Mesenchymal stem cell (in vitro differentiated cells and primary cell): ENCODE measurements around the gene GOLGA6L10.
"Not testable (repeated sequence)": the region's sequence is repeated elsewhere in the genome, so short reads cannot be mapped to it uniquely, and the experiment has no call there.

Source experiments
- DNase-seq: peaks from one replicate; pipeline ENCODE4 v3.0.0-alpha.2; 2013
- H2AFZ ChIP-seq: one replicate; pipeline ENCODE4 v1.6.1; 2013; ENCODE audit warnings: low read depth, mild to moderate bottlenecking, control low read depth, inconsistent platforms, low read length, moderate library complexity
- H2AK5ac ChIP-seq: 2 replicates; pipeline ENCODE4 v1.6.1; 2013; ENCODE audit warnings: low read length, moderate library complexity, mild to moderate bottlenecking, inconsistent platforms; ENCODE audit not compliant: severe bottlenecking
- H2BK120ac ChIP-seq: one replicate; pipeline ENCODE4 v1.6.1; 2013; ENCODE audit warnings: low read depth, mild to moderate bottlenecking, inconsistent platforms, low read length, moderate library complexity
- H2BK12ac ChIP-seq, 2 experiments: one replicate each; pipeline ENCODE4 v1.6.1; 2013; ENCODE audit warnings: inconsistent platforms in 2 of 2, low read length in 2 of 2, mild to moderate bottlenecking in 2 of 2, moderate library complexity in 2 of 2, control low read depth in 1 of 2
- H2BK15ac ChIP-seq: one replicate; pipeline ENCODE4 v1.6.1; 2013; ENCODE audit warnings: mild to moderate bottlenecking, low read depth, inconsistent platforms; ENCODE audit not compliant: poor library complexity, severe bottlenecking
- H2BK5ac ChIP-seq: 2 replicates; pipeline ENCODE4 v1.6.1; 2013; ENCODE audit warnings: low read depth, mild to moderate bottlenecking, low read length, control low read depth, inconsistent platforms; ENCODE audit not compliant: poor library complexity, severe bottlenecking
- H3K14ac ChIP-seq, 2 experiments: one replicate each; pipeline ENCODE4 v1.6.1; 2013; ENCODE audit warnings: inconsistent platforms in 2 of 2, low read length in 2 of 2, control low read depth in 1 of 2, mild to moderate bottlenecking in 1 of 2, moderate library complexity in 1 of 2
- H3K18ac ChIP-seq, 2 experiments: one replicate each; pipeline ENCODE4 v1.6.1; 2013; ENCODE audit warnings: inconsistent platforms in 2 of 2, low read length in 2 of 2, control low read depth in 1 of 2, low read depth in 1 of 2, mild to moderate bottlenecking in 1 of 2
- H3K23ac ChIP-seq, 2 experiments: one replicate each; pipeline ENCODE4 v1.6.1; 2013; ENCODE audit warnings: inconsistent platforms in 2 of 2, low read length in 2 of 2, mild to moderate bottlenecking in 2 of 2, moderate library complexity in 2 of 2, control low read depth in 1 of 2
- H3K27ac ChIP-seq: 2 replicates; pipeline ENCODE4 v1.5.1; 2013; ENCODE audit warnings: mild to moderate bottlenecking, moderate library complexity, low read length, control low read depth, inconsistent platforms; ENCODE audit not compliant: poor library complexity, severe bottlenecking
- H3K27me3 ChIP-seq, 2 experiments: 2 replicates each; pipeline versions ENCODE4 v1.6.1 to v1.7.0; 2013; ENCODE audit warnings: low read length in 2 of 2, mild to moderate bottlenecking in 2 of 2, moderate library complexity in 2 of 2, control low read depth in 1 of 2, inconsistent platforms in 1 of 2; ENCODE audit not compliant: control insufficient read depth in 1 of 2, insufficient read depth in 1 of 2
- H3K36me3 ChIP-seq, 2 experiments: 2 replicates each; pipeline versions ENCODE4 v1.6.1 to v1.7.0; 2013; ENCODE audit warnings: low read length in 2 of 2, control low read depth in 1 of 2, inconsistent platforms in 1 of 2, low read depth in 1 of 2, mild to moderate bottlenecking in 1 of 2; ENCODE audit not compliant: insufficient read depth in 2 of 2, control insufficient read depth in 1 of 2
- H3K4ac ChIP-seq, 2 experiments: one replicate each; pipeline ENCODE4 v1.6.1; 2013; ENCODE audit warnings: inconsistent platforms in 2 of 2, low read length in 2 of 2, mild to moderate bottlenecking in 2 of 2, moderate library complexity in 2 of 2, control low read depth in 1 of 2, low read depth in 1 of 2
- H3K4me1 ChIP-seq: 2 replicates; pipeline ENCODE4 v1.6.1; 2013; ENCODE audit warnings: low read depth, low read length, control low read depth; ENCODE audit not compliant: control insufficient read depth, insufficient read depth
- H3K4me2 ChIP-seq: 2 replicates; pipeline ENCODE4 v1.6.1; 2013; ENCODE audit warnings: low read length, mild to moderate bottlenecking, inconsistent platforms; ENCODE audit not compliant: poor library complexity, severe bottlenecking
- H3K4me3 ChIP-seq, 2 experiments: 2 replicates each; pipeline versions ENCODE4 v1.5.1 to v1.7.0; 2013; ENCODE audit warnings: low read length in 2 of 2, mild to moderate bottlenecking in 2 of 2, control low read depth in 1 of 2, low read depth in 1 of 2; ENCODE audit not compliant: insufficient read depth in 1 of 2
- H3K79me1 ChIP-seq: replicated peaks from 2 replicates; pipeline ENCODE4 v1.6.1; 2013; ENCODE audit warnings: mild to moderate bottlenecking, control low read depth, low read length, inconsistent platforms; ENCODE audit not compliant: poor library complexity, severe bottlenecking
- H3K9ac ChIP-seq: 2 replicates; pipeline ENCODE4 v1.7.0; 2013; ENCODE audit warnings: mild to moderate bottlenecking, low read length, moderate library complexity
- H3K9me3 ChIP-seq: 2 replicates; pipeline ENCODE4 v1.7.0; 2013; ENCODE audit warnings: mild to moderate bottlenecking, low read length; ENCODE audit not compliant: control insufficient read depth
- H4K8ac ChIP-seq: one replicate; pipeline ENCODE4 v1.6.1; 2013; ENCODE audit warnings: inconsistent platforms, mild to moderate bottlenecking, low read length, moderate library complexity
- H4K91ac ChIP-seq: one replicate; pipeline ENCODE4 v1.6.1; 2013; ENCODE audit warnings: mild to moderate bottlenecking, low read length, inconsistent platforms
- WGBS: methylation state at CpG from one replicate; pipeline ENCODE4 v1.1.7; 2013; ENCODE audit warnings: mixed read lengths; 5-methylcytosine and 5-hydroxymethylcytosine counted together

Gene GOLGA6L10

GRCh38 chr15:82301296-82302016 lies 47.8 kb downstream of the GOLGA6L10 start:
- Histone ChIP-seq H3K4me1 (no peaks in the 10 kb centered on the region), H2BK120ac (no peak overlapping the region), H3K27ac (no peak overlapping the region), H3K27me3 (peaks cover 0 to 30% of the 10 kb centered on the region in 2 experiments), H3K9ac (no peak overlapping the region), H2BK5ac (no peak overlapping the region), H3K36me3 (no peaks in the 10 kb centered on the region), H4K91ac (no peak overlapping the region), H2AFZ (no peak overlapping the region), H2AK5ac (no peak overlapping the region), H2BK12ac (peak overlapping the region in 1 of 2 experiments; percentile 43), H3K18ac (no peak overlapping the region), H3K9me3 (no peaks in the 10 kb centered on the region), H3K23ac (peak overlapping the region in 1 of 2 experiments; percentile 59), H3K14ac (peak overlapping the region in 1 of 2 experiments; percentile 89), H3K79me1 (no peaks in the 10 kb centered on the region), H3K4me2 (no peak overlapping the region), H2BK15ac (no peak overlapping the region), H3K4me3 (no peak overlapping the region), H3K4ac (no peak overlapping the region), H4K8ac (no peak overlapping the region)
- DNase-seq, result no peak
- 86% methylated on average over 3 of the region's 3 CpGs for WGBS

GRCh38 chr15:82300883-82301282 lies 48.4 kb downstream of the GOLGA6L10 start:
- no peak overlapping the region for H3K4ac ChIP-seq
- H3K14ac ChIP-seq, result peak overlapping the region in 1 of 2 experiments; percentile 89
- H3K4me1 ChIP-seq, result no peaks in the 10 kb centered on the region
- H4K8ac ChIP-seq, result peak overlapping the region; percentile 54
- H4K91ac ChIP-seq, result peak overlapping the region; percentile 61
- no peak overlapping the region for H3K4me2 ChIP-seq
- no peak overlapping the region for H3K27ac ChIP-seq
- no peak overlapping the region for H2AFZ ChIP-seq
- no peaks in the 10 kb centered on the region for H3K9me3 ChIP-seq
- H2BK15ac ChIP-seq, result no peak overlapping the region
- H3K23ac ChIP-seq, result peak overlapping the region in 1 of 2 experiments; percentile 59
- no peaks in the 10 kb centered on the region for H3K36me3 ChIP-seq
- DNase-seq, result no peak
- no peak overlapping the region for H3K4me3 ChIP-seq
- H2BK5ac ChIP-seq, result no peak overlapping the region
- H2BK120ac ChIP-seq, result no peak overlapping the region
- no peaks in the 10 kb centered on the region for H3K79me1 ChIP-seq
- H3K9ac ChIP-seq, result no peak overlapping the region
- no peak overlapping the region for H2BK12ac ChIP-seq
- H3K27me3 ChIP-seq, result peaks cover 0 to 30% of the 10 kb centered on the region in 2 experiments
- 92% methylated on average over 7 of the region's 7 CpGs for WGBS
- H2AK5ac ChIP-seq, result no peak overlapping the region
- H3K18ac ChIP-seq, result no peak overlapping the region

DNA sequence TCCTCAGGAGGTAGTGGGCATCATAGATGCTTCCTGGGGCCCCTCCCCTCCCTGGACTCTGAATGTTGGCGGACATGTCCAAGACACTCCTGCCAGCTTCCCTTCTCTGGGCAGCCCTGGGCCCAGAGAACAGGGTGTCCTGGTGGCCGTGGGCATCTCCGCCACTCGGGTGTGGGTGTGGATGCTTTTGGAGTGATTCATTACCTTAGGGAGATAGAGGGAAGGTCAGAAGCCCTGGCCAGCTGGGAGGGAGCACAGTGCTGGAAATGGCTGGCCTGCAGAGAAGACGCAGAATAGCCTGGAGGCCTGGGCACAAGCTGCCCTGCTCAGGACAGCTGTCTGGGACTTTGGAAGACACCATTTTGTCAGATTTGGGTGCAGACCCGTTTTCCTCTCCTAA lies 48.9 kb downstream of the GOLGA6L10 start:
- not testable (repeated sequence) for H3K4me3 ChIP-seq, H2BK15ac ChIP-seq, H3K36me3 ChIP-seq, H3K9ac ChIP-seq, H3K14ac ChIP-seq, H3K23ac ChIP-seq, H3K4me2 ChIP-seq, H2AK5ac ChIP-seq, H3K18ac ChIP-seq, H3K9me3 ChIP-seq, H2BK120ac ChIP-seq, H3K79me1 ChIP-seq, H3K27ac ChIP-seq, H3K4me1 ChIP-seq, DNase-seq, H2BK5ac ChIP-seq, H4K8ac ChIP-seq, H2BK12ac ChIP-seq, H2AFZ ChIP-seq, H3K4ac ChIP-seq
- Histone ChIP-seq H4K91ac (peak overlapping the region; percentile 61), H3K27me3 (peaks cover 0 to 30% of the 10 kb centered on the region in 2 experiments)
- 31% methylated on average over 5 of the region's 6 CpGs for WGBS

DNA sequence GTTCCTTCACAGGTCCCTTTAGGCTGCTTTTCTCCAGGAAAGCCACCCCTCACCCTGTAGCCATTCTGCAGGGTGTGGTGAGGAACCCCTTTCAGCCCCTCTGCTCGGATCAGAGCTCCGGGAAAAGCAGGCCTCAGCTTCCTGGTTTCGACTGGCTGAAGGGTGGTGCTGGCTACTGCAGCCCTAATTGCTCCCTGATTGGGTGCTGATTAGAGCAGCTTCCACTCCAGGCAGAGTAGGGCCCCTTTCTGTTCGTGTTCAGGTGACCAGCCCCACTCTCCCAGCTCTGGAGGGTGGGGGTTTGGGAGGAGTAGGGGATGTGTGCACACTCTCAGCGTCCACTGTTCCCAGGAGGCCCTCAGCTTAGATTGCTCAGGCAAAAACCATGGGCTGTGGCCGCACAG lies 49.8 kb downstream of the GOLGA6L10 start:
- not testable (repeated sequence) for H3K4me2 ChIP-seq, H4K8ac ChIP-seq, H3K4ac ChIP-seq, H2BK5ac ChIP-seq, DNase-seq, H3K14ac ChIP-seq, H3K27ac ChIP-seq, H2BK15ac ChIP-seq, H4K91ac ChIP-seq, H3K9me3 ChIP-seq, H3K79me1 ChIP-seq, H2AFZ ChIP-seq, H3K9ac ChIP-seq, H3K36me3 ChIP-seq, H3K23ac ChIP-seq, H3K4me1 ChIP-seq, H2AK5ac ChIP-seq, H2BK12ac ChIP-seq, H3K18ac ChIP-seq, H3K4me3 ChIP-seq
- peaks cover 0 to 28% of the 10 kb centered on the region in 2 experiments for H3K27me3 ChIP-seq
- peak overlapping the region; percentile 8 for H2BK120ac ChIP-seq
- WGBS, result 88% methylated on average over 2 of the region's 6 CpGs
